Choroid plexus epithelial cell (primary cell): Measurements from ENCODE around the gene ADRA2B.
"Not testable (repeated sequence)": the region's sequence is repeated elsewhere in the genome, so short reads cannot be mapped to it uniquely, and the experiment has no call there.

Source experiments
- DNase-seq: peaks from one replicate; pipeline ENCODE4 v3.0.0-alpha.2; 2010; ENCODE audit warnings: low read depth
- H3K4me3 ChIP-seq: 2 replicates; pipeline ENCODE4 v1.5.1; 2011; ENCODE audit warnings: low read depth, mild to moderate bottlenecking, control low read depth, low read length, moderate library complexity
- CTCF ChIP-seq: conservative IDR thresholded peaks from 2 replicates; pipeline ENCODE4 v1.5.1; 2011; ENCODE audit warnings: low read depth, mild to moderate bottlenecking, control low read depth, inconsistent platforms, low read length, moderate library complexity

Gene ADRA2B

GRCh38 chr2:96063116-96063899, 53.1 kb downstream of the ADRA2B start:
- peak; percentile 79 for DNase-seq
- H3K4me3 ChIP-seq, result not testable (repeated sequence)
- TF ChIP-seq CTCF, result peak; percentile 55
